ENCODE data around the gene CAMK2D.
A peak's percentile ranks its signal among the peaks of the same experiment; 100 is the strongest.

Gene CAMK2D

GRCh38 chr4:113666386-113667114 lies 95.0 kb downstream of the CAMK2D start:
- DNase-seq (ENCODE audit: low read depth, low spot score), result no peak
- Histone ChIP-seq H3K27me3 (ENCODE audit: control insufficient read depth, insufficient read depth, low read length) (no peaks in the 10 kb centered on the region), H3K36me3 (ENCODE audit: control insufficient read depth, insufficient read depth, low read length) (no peaks in the 10 kb centered on the region), H3K27ac (ENCODE audit: low read length) (no peak overlapping the region), H3K4me1 (ENCODE audit: control insufficient read depth, insufficient read depth, low read length) (no peaks in the 10 kb centered on the region), H3K9me3 (ENCODE audit: control insufficient read depth, insufficient read depth, low read length) (no peaks in the 10 kb centered on the region), H3K4me3 (ENCODE audit: low read length) (no peak overlapping the region)
- WGBS (ENCODE audit: insufficient coverage, insufficient read length), result no CpG with 5 or more reads among the region's 8 CpGs

- WGBS (ENCODE audit: insufficient coverage, insufficient read length), result no CpG with 5 or more reads among the region's 1 CpG
- H3K27me3 ChIP-seq (ENCODE audit: control insufficient read depth, insufficient read depth, low read length), result no peaks in the 10 kb centered on the region
- H3K4me3 ChIP-seq (ENCODE audit: low read length), result no peak overlapping the region
- no peaks in the 10 kb centered on the region for H3K4me1 ChIP-seq (ENCODE audit: control insufficient read depth, insufficient read depth, low read length)
- no peaks in the 10 kb centered on the region for H3K36me3 ChIP-seq (ENCODE audit: control insufficient read depth, insufficient read depth, low read length)
- no peaks in the 10 kb centered on the region for H3K9me3 ChIP-seq (ENCODE audit: control insufficient read depth, insufficient read depth, low read length)
- no peak for DNase-seq (ENCODE audit: low read depth, low spot score)
- H3K27ac ChIP-seq (ENCODE audit: low read length), result no peak overlapping the region
Observed at GRCh38 chr4:113665036-113665435, 96.5 kb downstream of the CAMK2D start.

- H3K36me3 ChIP-seq (ENCODE audit: control insufficient read depth, insufficient read depth, low read length), result no peaks in the 10 kb centered on the region
- no CpG with 5 or more reads among the region's 3 CpGs for WGBS (ENCODE audit: insufficient coverage, insufficient read length)
- no peaks in the 10 kb centered on the region for H3K27me3 ChIP-seq (ENCODE audit: control insufficient read depth, insufficient read depth, low read length)
- DNase-seq (ENCODE audit: low read depth, low spot score), result no peak
- no peaks in the 10 kb centered on the region for H3K9me3 ChIP-seq (ENCODE audit: control insufficient read depth, insufficient read depth, low read length)
- no peak overlapping the region for H3K4me3 ChIP-seq (ENCODE audit: low read length)
- H3K4me1 ChIP-seq (ENCODE audit: control insufficient read depth, insufficient read depth, low read length), result 0 out of 2 replicates have a peak, but pooled peaks cover 1% of the 10 kb centered on the region
- no peak overlapping the region for H3K27ac ChIP-seq (ENCODE audit: low read length)
Observed at GRCh38 chr4:113662581-113662980, 99.0 kb downstream of the CAMK2D start.

GRCh38 chr4:113659127-113659526 lies 102.4 kb downstream of the CAMK2D start:
- no peak for DNase-seq (ENCODE audit: low read depth, low spot score)

GRCh38 chr4:113657586-113658233 lies 103.8 kb downstream of the CAMK2D start:
- H3K36me3 ChIP-seq (ENCODE audit: control insufficient read depth, insufficient read depth, low read length), result no peaks in the 10 kb centered on the region
- no peak for DNase-seq (ENCODE audit: low read depth, low spot score)
- no peaks in the 10 kb centered on the region for H3K27me3 ChIP-seq (ENCODE audit: control insufficient read depth, insufficient read depth, low read length)
- no peaks in the 10 kb centered on the region for H3K9me3 ChIP-seq (ENCODE audit: control insufficient read depth, insufficient read depth, low read length)
- H3K4me3 ChIP-seq (ENCODE audit: low read length), result no peak overlapping the region
- 0 out of 2 replicates have a peak, but pooled peaks cover 1% of the 10 kb centered on the region for H3K4me1 ChIP-seq (ENCODE audit: control insufficient read depth, insufficient read depth, low read length)
- no CpG with 5 or more reads among the region's 3 CpGs for WGBS (ENCODE audit: insufficient coverage, insufficient read length)
- no peak overlapping the region for H3K27ac ChIP-seq (ENCODE audit: low read length)

More at GRCh38 chr4:113659127-113659526, 102.4 kb downstream of the CAMK2D start:
- Histone ChIP-seq H3K27me3 (ENCODE audit: control insufficient read depth, insufficient read depth, low read length) (no peaks in the 10 kb centered on the region), H3K4me1 (ENCODE audit: control insufficient read depth, insufficient read depth, low read length) (0 out of 2 replicates have a peak, but pooled peaks cover 1% of the 10 kb centered on the region), H3K9me3 (ENCODE audit: control insufficient read depth, insufficient read depth, low read length) (no peaks in the 10 kb centered on the region), H3K4me3 (ENCODE audit: low read length) (no peak overlapping the region), H3K36me3 (ENCODE audit: control insufficient read depth, insufficient read depth, low read length) (no peaks in the 10 kb centered on the region), H3K27ac (ENCODE audit: low read length) (no peak overlapping the region)
- no CpG with 5 or more reads among the region's 1 CpG for WGBS (ENCODE audit: insufficient coverage, insufficient read length)

GRCh38 chr4:113653871-113654270 lies 107.7 kb downstream of the CAMK2D start:
- H3K27ac ChIP-seq (ENCODE audit: low read length), result no peak overlapping the region

GRCh38 chr4:113646442-113646822 lies 115.1 kb downstream of the CAMK2D start:
- Histone ChIP-seq H3K4me3 (ENCODE audit: low read length) (no peak overlapping the region), H3K27ac (ENCODE audit: low read length) (no peak overlapping the region), H3K36me3 (ENCODE audit: control insufficient read depth, insufficient read depth, low read length) (no peaks in the 10 kb centered on the region), H3K27me3 (ENCODE audit: control insufficient read depth, insufficient read depth, low read length) (no peaks in the 10 kb centered on the region), H3K9me3 (ENCODE audit: control insufficient read depth, insufficient read depth, low read length) (no peaks in the 10 kb centered on the region), H3K4me1 (ENCODE audit: control insufficient read depth, insufficient read depth, low read length) (no peaks in the 10 kb centered on the region)
- DNase-seq (ENCODE audit: low read depth, low spot score), result peak; percentile 43
- WGBS (ENCODE audit: insufficient coverage, insufficient read length), result no CpG with 5 or more reads among the region's 2 CpGs

More at GRCh38 chr4:113653871-113654270, 107.7 kb downstream of the CAMK2D start:
- no CpG with 5 or more reads among the region's 3 CpGs for WGBS (ENCODE audit: insufficient coverage, insufficient read length)
- no peak overlapping the region for H3K4me3 ChIP-seq (ENCODE audit: low read length)
- H3K9me3 ChIP-seq (ENCODE audit: control insufficient read depth, insufficient read depth, low read length), result no peaks in the 10 kb centered on the region
- H3K27me3 ChIP-seq (ENCODE audit: control insufficient read depth, insufficient read depth, low read length), result no peaks in the 10 kb centered on the region
- H3K4me1 ChIP-seq (ENCODE audit: control insufficient read depth, insufficient read depth, low read length), result 0 out of 2 replicates have a peak, but pooled peaks cover 1% of the 10 kb centered on the region
- no peaks in the 10 kb centered on the region for H3K36me3 ChIP-seq (ENCODE audit: control insufficient read depth, insufficient read depth, low read length)
- no peak for DNase-seq (ENCODE audit: low read depth, low spot score)

GRCh38 chr4:113645771-113646441 lies 115.6 kb downstream of the CAMK2D start:
- H3K36me3 ChIP-seq (ENCODE audit: control insufficient read depth, insufficient read depth, low read length), result no peaks in the 10 kb centered on the region

GRCh38 chr4:113645288-113645687 lies 116.2 kb downstream of the CAMK2D start:
- Histone ChIP-seq H3K4me1 (ENCODE audit: control insufficient read depth, insufficient read depth, low read length) (no peaks in the 10 kb centered on the region), H3K9me3 (ENCODE audit: control insufficient read depth, insufficient read depth, low read length) (no peaks in the 10 kb centered on the region), H3K27ac (ENCODE audit: low read length) (no peak overlapping the region), H3K27me3 (ENCODE audit: control insufficient read depth, insufficient read depth, low read length) (no peaks in the 10 kb centered on the region), H3K36me3 (ENCODE audit: control insufficient read depth, insufficient read depth, low read length) (no peaks in the 10 kb centered on the region), H3K4me3 (ENCODE audit: low read length) (no peak overlapping the region)
- DNase-seq (ENCODE audit: low read depth, low spot score), result no peak
- WGBS (ENCODE audit: insufficient coverage, insufficient read length), result no CpG with 5 or more reads among the region's 1 CpG

More at GRCh38 chr4:113645771-113646441, 115.6 kb downstream of the CAMK2D start:
- no peaks in the 10 kb centered on the region for H3K27me3 ChIP-seq (ENCODE audit: control insufficient read depth, insufficient read depth, low read length)
- WGBS (ENCODE audit: insufficient coverage, insufficient read length), result no CpG with 5 or more reads among the region's 5 CpGs
- no peak overlapping the region for H3K4me3 ChIP-seq (ENCODE audit: low read length)
- peak; percentile 29 for DNase-seq (ENCODE audit: low read depth, low spot score)
- H3K27ac ChIP-seq (ENCODE audit: low read length), result no peak overlapping the region
- no peaks in the 10 kb centered on the region for H3K4me1 ChIP-seq (ENCODE audit: control insufficient read depth, insufficient read depth, low read length)
- H3K9me3 ChIP-seq (ENCODE audit: control insufficient read depth, insufficient read depth, low read length), result no peaks in the 10 kb centered on the region

- Histone ChIP-seq H3K4me1 (ENCODE audit: control insufficient read depth, insufficient read depth, low read length) (no peaks in the 10 kb centered on the region; the same call in 1 of the 2 replicates), H3K27ac (ENCODE audit: low read length) (no peak overlapping the region), H3K4me3 (ENCODE audit: low read length) (no peak overlapping the region), H3K36me3 (ENCODE audit: control insufficient read depth, insufficient read depth, low read length) (no peaks in the 10 kb centered on the region), H3K9me3 (ENCODE audit: control insufficient read depth, insufficient read depth, low read length) (no peaks in the 10 kb centered on the region), H3K27me3 (ENCODE audit: control insufficient read depth, insufficient read depth, low read length) (no peaks in the 10 kb centered on the region)
- WGBS (ENCODE audit: insufficient coverage, insufficient read length), result no CpG with 5 or more reads among the region's 1 CpG
- DNase-seq (ENCODE audit: low read depth, low spot score), result no peak
Observed at GRCh38 chr4:113644398-113644797, 117.1 kb downstream of the CAMK2D start.

All from iPS DF 6.9 (cell line).